Peyer's patch (tissue), 4 donors: Measurements from ENCODE around the gene TMEM43. TPM values are rescaled to one million over a fixed set of nuclear protein-coding genes. Genes with fewer than 3 reads are reported as not detected.

Source experiments
- DNase-seq, 3 donors: peaks; one replicate each; pipeline ENCODE4 v3.0.0-alpha.2; 2017 to 2019
- H3K27ac ChIP-seq, 4 donors: fragments of 200-600 bp; sonication (generic); one replicate each; pipeline ENCODE4 v1.5.1; 2016 to 2019
- H3K27me3 ChIP-seq, 2 donors: fragments of 200-600 bp; sonication (generic); one replicate each; pipeline ENCODE4 v1.5.1; 2019
- H3K36me3 ChIP-seq, 3 donors: fragments of 200-600 bp; sonication (generic); one replicate each; pipeline ENCODE4 v1.5.1; 2016 to 2019
- H3K4me1 ChIP-seq, 4 donors: fragments of 200-600 bp; sonication (generic); one replicate each; pipeline ENCODE4 v1.5.1; 2016 to 2019
- H3K4me3 ChIP-seq, 4 donors: fragments of 200-600 bp; sonication (generic); 1 replicate in 3 of 4; 2 replicates in 1 of 4; pipeline ENCODE4 v1.5.1; 2016 to 2019; ENCODE audit warnings: mild to moderate bottlenecking in 1 of 4
- H3K9me3 ChIP-seq, 4 donors: fragments of 200-600 bp; sonication (generic); one replicate each; pipeline ENCODE4 v1.5.1; 2016 to 2019; ENCODE audit warnings: mild to moderate bottlenecking in 1 of 4
- POLR2A ChIP-seq, 2 donors: fragments of 450-650 bp; IDR thresholded peaks; one replicate each; pipeline ENCODE4 v1.5.1; 2017; ENCODE audit warnings: antibody characterized with exemption in 2 of 2, mild to moderate bottlenecking in 2 of 2, moderate library complexity in 2 of 2
- total RNA-seq, 4 donors: library from RNA; depleted of rRNA; stranded (reverse); fragments of >200 nt; gene quantifications; one replicate each; pipeline ENCODE4 v1.1.0, GENCODE V29; 2016
- TF ChIP-seq, protein P1 (sequence below), 6 experiments: fragments of 450-650 bp in 4 of 6; fragments of 200-600 bp in 2 of 6; sonication (generic) in 1 of 6; IDR thresholded peaks; one replicate each; pipeline ENCODE4 v1.5.1; 2017 to 2019; ENCODE audit warnings: antibody characterized with exemption in 6 of 6, mild to moderate bottlenecking in 3 of 6, moderate library complexity in 1 of 6

Gene TMEM43
- total RNA-seq, 4 donors from 2014 or later: 26.6 to 56.5 (median 40.3) TPM

GRCh38 chr3:14147617-14148016 lies 22.8 kb downstream of the TMEM43 start:
- peak overlapping the region in 1 of 4 donors; percentile 37 for H3K27ac ChIP-seq
- no peaks in the 10 kb centered on the region for H3K27me3 ChIP-seq
- H3K4me1 ChIP-seq: peaks cover 0 to 36% (median 7%) of the 10 kb centered on the region in 4 donors
- TF ChIP-seq, protein P1, sequence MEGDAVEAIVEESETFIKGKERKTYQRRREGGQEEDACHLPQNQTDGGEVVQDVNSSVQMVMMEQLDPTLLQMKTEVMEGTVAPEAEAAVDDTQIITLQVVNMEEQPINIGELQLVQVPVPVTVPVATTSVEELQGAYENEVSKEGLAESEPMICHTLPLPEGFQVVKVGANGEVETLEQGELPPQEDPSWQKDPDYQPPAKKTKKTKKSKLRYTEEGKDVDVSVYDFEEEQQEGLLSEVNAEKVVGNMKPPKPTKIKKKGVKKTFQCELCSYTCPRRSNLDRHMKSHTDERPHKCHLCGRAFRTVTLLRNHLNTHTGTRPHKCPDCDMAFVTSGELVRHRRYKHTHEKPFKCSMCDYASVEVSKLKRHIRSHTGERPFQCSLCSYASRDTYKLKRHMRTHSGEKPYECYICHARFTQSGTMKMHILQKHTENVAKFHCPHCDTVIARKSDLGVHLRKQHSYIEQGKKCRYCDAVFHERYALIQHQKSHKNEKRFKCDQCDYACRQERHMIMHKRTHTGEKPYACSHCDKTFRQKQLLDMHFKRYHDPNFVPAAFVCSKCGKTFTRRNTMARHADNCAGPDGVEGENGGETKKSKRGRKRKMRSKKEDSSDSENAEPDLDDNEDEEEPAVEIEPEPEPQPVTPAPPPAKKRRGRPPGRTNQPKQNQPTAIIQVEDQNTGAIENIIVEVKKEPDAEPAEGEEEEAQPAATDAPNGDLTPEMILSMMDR (IDR thresholded peaks at IDR 0.05): no peak
- TF ChIP-seq POLR2A (IDR thresholded peaks at IDR 0.05): no peak
- no peaks in the 10 kb centered on the region for H3K9me3 ChIP-seq
- H3K4me3 ChIP-seq: no peak overlapping the region
- DNase-seq: no peak
- H3K36me3 ChIP-seq: peaks cover 0 to 68% (median 0%) of the 10 kb centered on the region in 3 donors

GRCh38 chr3:14148041-14148985 lies 23.5 kb downstream of the TMEM43 start:
- peaks cover 0 to 71% (median 0%) of the 10 kb centered on the region in 3 donors for H3K36me3 ChIP-seq
- H3K27ac ChIP-seq: no peak overlapping the region
- no peak overlapping the region for H3K4me3 ChIP-seq
- TF ChIP-seq, protein P1 (IDR thresholded peaks at IDR 0.05): no peak
- no peak for TF ChIP-seq POLR2A (IDR thresholded peaks at IDR 0.05)
- H3K9me3 ChIP-seq: no peaks in the 10 kb centered on the region
- DNase-seq: no peak
- H3K4me1 ChIP-seq: peaks cover 0 to 29% (median 7%) of the 10 kb centered on the region in 4 donors
- no peaks in the 10 kb centered on the region for H3K27me3 ChIP-seq

DNA sequence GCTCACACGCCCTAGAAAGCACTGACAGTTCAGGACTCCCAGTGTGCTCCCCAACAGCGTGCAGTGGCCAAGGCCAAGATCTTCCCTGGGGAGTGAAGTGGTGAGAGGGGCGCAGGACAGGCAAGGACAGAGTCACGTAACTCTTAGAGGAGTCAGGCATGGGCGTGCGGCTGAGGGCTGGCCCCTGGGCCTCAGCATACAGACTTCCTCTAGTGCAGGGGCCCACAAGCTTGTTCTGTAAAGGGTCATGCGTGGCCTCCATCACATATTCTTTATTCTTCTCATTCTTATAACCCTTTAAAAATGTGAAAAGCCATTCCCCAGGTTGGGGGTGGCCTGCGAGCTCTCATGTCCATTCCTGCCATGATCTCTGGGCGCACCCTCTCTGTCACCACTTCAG lies 25.2 kb downstream of the TMEM43 start:
- TF ChIP-seq POLR2A (IDR thresholded peaks at IDR 0.05): no peak
- TF ChIP-seq, protein P1 (IDR thresholded peaks at IDR 0.05): no peak
- H3K36me3 ChIP-seq: peaks cover 0 to 84% (median 0%) of the 10 kb centered on the region in 3 donors
- H3K27me3 ChIP-seq: no peaks in the 10 kb centered on the region
- H3K9me3 ChIP-seq: no peaks in the 10 kb centered on the region
- H3K27ac ChIP-seq: no peak overlapping the region
- no peak overlapping the region for H3K4me3 ChIP-seq
- peaks cover 0 to 16% (median 3%) of the 10 kb centered on the region in 4 donors for H3K4me1 ChIP-seq
- no peak for DNase-seq

- Histone ChIP-seq H3K36me3 (peaks cover 0 to 84% (median 0%) of the 10 kb centered on the region in 3 donors), H3K27ac (no peak overlapping the region), H3K9me3 (no peaks in the 10 kb centered on the region), H3K4me3 (no peak overlapping the region), H3K27me3 (no peaks in the 10 kb centered on the region), H3K4me1 (peaks cover 0 to 10% (median 0%) of the 10 kb centered on the region in 4 donors)
- no peak for TF ChIP-seq POLR2A (IDR thresholded peaks at IDR 0.05)
- TF ChIP-seq, protein P1 (IDR thresholded peaks at IDR 0.05): no peak
- no peak for DNase-seq
Observed at GRCh38 chr3:14150491-14151230, 25.8 kb downstream of the TMEM43 start.

GRCh38 chr3:14151471-14152083 lies 26.7 kb downstream of the TMEM43 start:
- H3K4me3 ChIP-seq: no peak overlapping the region
- DNase-seq: no peak
- H3K27ac ChIP-seq: no peak overlapping the region
- H3K27me3 ChIP-seq: no peaks in the 10 kb centered on the region
- H3K9me3 ChIP-seq: no peaks in the 10 kb centered on the region
- H3K4me1 ChIP-seq: peaks cover 0 to 3% (median 0%) of the 10 kb centered on the region in 4 donors
- H3K36me3 ChIP-seq: peaks cover 0 to 85% (median 0%) of the 10 kb centered on the region in 3 donors
- TF ChIP-seq, protein P1 (IDR thresholded peaks at IDR 0.05): no peak
